ENCODE results near the gene CPNE9. TPM values are rescaled to one million over a fixed set of nuclear protein-coding genes. Genes with fewer than 3 reads are reported as not detected.

CPNE9 gene
- total RNA-seq, 1 donor from 2014 or later: 0.20 TPM

- ChIA-PET CTCF (no interaction called here), POLR2A (no interaction called here)
- no peak for TF ChIP-seq CTCF (IDR thresholded peaks at IDR 0.05)
- Mint-ChIP-seq H3K36me3 (ENCODE audit: low read depth) (peaks cover 99% of the 10 kb centered on the region), H3K27ac (no peak overlapping the region), H3K27me3 (no peaks in the 10 kb centered on the region), H3K4me3 (no peak overlapping the region), H3K4me1 (no peaks in the 10 kb centered on the region), H3K9me3 (no peaks in the 10 kb centered on the region)
- intact Hi-C loops (cut with micrococcal nuclease): no loop called here
- ATAC-seq (ENCODE audit: low read depth): no peak
- no peak for DNase-seq
Measured at GRCh38 chr3:9681723-9682081, 21.9 kb upstream of the CPNE9 start.

- DNase-seq (no peak), ATAC-seq (ENCODE audit: low read depth) (no peak)
- no peaks in the 10 kb centered on the region for H3K9me3 Mint-ChIP-seq
- CTCF ChIA-PET: no interaction called here
- POLR2A ChIA-PET: no interaction called here
- no peak for TF ChIP-seq CTCF (IDR thresholded peaks at IDR 0.05)
- no peak overlapping the region for H3K27ac Mint-ChIP-seq
- no peaks in the 10 kb centered on the region for H3K4me1 Mint-ChIP-seq
- intact Hi-C loops (cut with micrococcal nuclease): no loop called here
- no peak overlapping the region for H3K4me3 Mint-ChIP-seq
- H3K27me3 Mint-ChIP-seq: no peaks in the 10 kb centered on the region
- peaks cover 99% of the 10 kb centered on the region for H3K36me3 Mint-ChIP-seq (ENCODE audit: low read depth)
Measured at GRCh38 chr3:9682096-9682495, 21.5 kb upstream of the CPNE9 start.

GRCh38 chr3:9683426-9683825 is 20.2 kb upstream of the CPNE9 start:
- Mint-ChIP-seq H3K4me1 (no peaks in the 10 kb centered on the region), H3K9me3 (no peaks in the 10 kb centered on the region), H3K36me3 (ENCODE audit: low read depth) (peaks cover 96% of the 10 kb centered on the region), H3K4me3 (no peak overlapping the region), H3K27ac (no peak overlapping the region), H3K27me3 (no peaks in the 10 kb centered on the region)
- intact Hi-C loops (cut with micrococcal nuclease): no loop called here
- no peak for TF ChIP-seq CTCF (IDR thresholded peaks at IDR 0.05)
- POLR2A ChIA-PET: no interaction called here
- DNase-seq: no peak
- ATAC-seq (ENCODE audit: low read depth): no peak
- CTCF ChIA-PET: no interaction called here

GRCh38 chr3:9685216-9686049 is 18.2 kb upstream of the CPNE9 start:
- POLR2A ChIA-PET: interaction anchor here (0.6 kb wide), 1 partner anchor 50 kb away, joined by 8 read pairs; no protein-coding TSS in a partner anchor
- Mint-ChIP-seq H3K9me3 (no peaks in the 10 kb centered on the region), H3K4me3 (no peak overlapping the region), H3K27me3 (no peaks in the 10 kb centered on the region), H3K36me3 (ENCODE audit: low read depth) (peaks cover 96% of the 10 kb centered on the region), H3K4me1 (peaks cover 13% of the 10 kb centered on the region), H3K27ac (peak overlapping the region; percentile 15)
- no peak for ATAC-seq (ENCODE audit: low read depth)
- intact Hi-C loops (cut with micrococcal nuclease): no loop called here
- CTCF ChIA-PET: no interaction called here
- TF ChIP-seq CTCF (IDR thresholded peaks at IDR 0.05): no peak
- DNase-seq: no peak

GRCh38 chr3:9686050-9686550 is 17.5 kb upstream of the CPNE9 start:
- Mint-ChIP-seq H3K27ac (no peak overlapping the region), H3K4me3 (no peak overlapping the region), H3K4me1 (peaks cover 20% of the 10 kb centered on the region), H3K9me3 (no peaks in the 10 kb centered on the region), H3K36me3 (ENCODE audit: low read depth) (peaks cover 96% of the 10 kb centered on the region), H3K27me3 (no peaks in the 10 kb centered on the region)
- intact Hi-C loops (cut with micrococcal nuclease): no loop called here
- ChIA-PET POLR2A (interaction anchor here (0.6 kb wide), 1 partner anchor 49 kb away, joined by 8 read pairs; no protein-coding TSS in a partner anchor), CTCF (no interaction called here)
- DNase-seq (no peak), ATAC-seq (ENCODE audit: low read depth) (no peak)
- no peak for TF ChIP-seq CTCF (IDR thresholded peaks at IDR 0.05)
